DOHH2 (cell line): ENCODE results near the gene RNF141.

ENCODE experiments used
- H3F3A ChIP-seq: fragments of 200-600 bp; sonication (generic), shearing (Covaris generic); 2 replicates; pipeline ENCODE4 v1.6.0; 2016; ENCODE audit warnings: antibody characterized with exemption, mild to moderate bottlenecking; ENCODE audit not compliant: control insufficient read depth, insufficient read depth
- H3K27ac ChIP-seq: fragments of 200-600 bp; sonication (generic); 2 replicates; pipeline ENCODE4 v1.5.1; 2014; ENCODE audit warnings: low read depth, mild to moderate bottlenecking, low read length, moderate library complexity
- H3K27me3 ChIP-seq: fragments of 200-600 bp; sonication (generic); 2 replicates; pipeline ENCODE4 v1.6.1; 2014; ENCODE audit warnings: mild to moderate bottlenecking, low read length, mixed read lengths; ENCODE audit not compliant: control insufficient read depth
- H3K36me3 ChIP-seq: fragments of 200-600 bp; sonication (generic); 2 replicates; pipeline ENCODE4 v1.6.1; 2014; ENCODE audit warnings: mild to moderate bottlenecking, low read length, moderate library complexity, mixed read lengths; ENCODE audit not compliant: control insufficient read depth
- H3K4me1 ChIP-seq: fragments of 200-600 bp; sonication (generic); 2 replicates; pipeline ENCODE4 v1.6.1; 2014; ENCODE audit warnings: mild to moderate bottlenecking, low read length, mixed read lengths; ENCODE audit not compliant: control insufficient read depth
- H3K4me2 ChIP-seq: fragments of 200-600 bp; sonication (generic); 2 replicates; pipeline ENCODE4 v1.6.0; 2014; ENCODE audit warnings: mild to moderate bottlenecking, low read length, moderate library complexity
- H3K4me3 ChIP-seq: fragments of 200-600 bp; sonication (generic); 2 replicates; pipeline ENCODE4 v1.5.1; 2014; ENCODE audit warnings: mild to moderate bottlenecking, low read length, mixed read lengths
- H3K79me2 ChIP-seq: fragments of 200-600 bp; sonication (generic); 2 replicates; pipeline ENCODE4 v1.6.1; 2014; ENCODE audit warnings: mild to moderate bottlenecking, low read length, mixed read lengths; ENCODE audit not compliant: control insufficient read depth
- H3K9me2 ChIP-seq: fragments of 200-600 bp; sonication (generic); replicated peaks from 2 replicates; pipeline ENCODE4 v1.6.1; 2014; ENCODE audit warnings: mild to moderate bottlenecking, low read length, mixed read lengths; ENCODE audit not compliant: control insufficient read depth
- H3K9me3 ChIP-seq: fragments of 200-600 bp; sonication (generic); 2 replicates; pipeline ENCODE4 v1.6.1; 2014; ENCODE audit warnings: antibody characterized with exemption, low read length, mixed read lengths; ENCODE audit not compliant: control insufficient read depth, insufficient read depth
- H4K20me1 ChIP-seq: fragments of 200-600 bp; sonication (generic); 2 replicates; pipeline ENCODE4 v1.6.0; 2014; ENCODE audit warnings: low read depth, mild to moderate bottlenecking, antibody characterized with exemption, low read length, moderate library complexity; ENCODE audit not compliant: control insufficient read depth, insufficient read depth
- CTCF ChIP-seq: fragments of 200-600 bp; sonication (generic); IDR thresholded peaks from one replicate; pipeline ENCODE4 v1.5.1; 2014; ENCODE audit warnings: antibody characterized with exemption, mild to moderate bottlenecking, low read depth, low read length; ENCODE audit not compliant: poor library complexity, severe bottlenecking
- EZH2phosphoT487 ChIP-seq: fragments of 200-600 bp; sonication (generic); IDR thresholded peaks from 2 replicates; pipeline ENCODE4 v1.6.1; 2017; ENCODE audit warnings: borderline replicate concordance, mild to moderate bottlenecking, antibody characterized with exemption, low read length, moderate library complexity, mixed read lengths

Gene RNF141

GRCh38 chr11:10486161-10486840 is 54.7 kb downstream of the RNF141 start:
- no peaks in the 10 kb centered on the region for H3K4me1 ChIP-seq
- no peak overlapping the region for H3K4me3 ChIP-seq
- H3K27ac ChIP-seq, result no peak overlapping the region
- H3K79me2 ChIP-seq, result no peaks in the 10 kb centered on the region
- TF ChIP-seq EZH2phosphoT487 (no peak), CTCF (no peak)
- no peaks in the 10 kb centered on the region for H4K20me1 ChIP-seq
- no peaks in the 10 kb centered on the region for H3K27me3 ChIP-seq
- H3K36me3 ChIP-seq, result peaks cover 4% of the 10 kb centered on the region; the same call in 1 of the 2 replicates
- H3K9me2 ChIP-seq, result no peaks in the 10 kb centered on the region
- no peaks in the 10 kb centered on the region for H3K9me3 ChIP-seq
- no peaks in the 10 kb centered on the region for H3F3A ChIP-seq
- H3K4me2 ChIP-seq, result no peak overlapping the region

- no peaks in the 10 kb centered on the region for H3K79me2 ChIP-seq
- H3K27me3 ChIP-seq, result no peaks in the 10 kb centered on the region
- H3K9me2 ChIP-seq, result no peaks in the 10 kb centered on the region
- H3K4me1 ChIP-seq, result no peaks in the 10 kb centered on the region
- H3K4me3 ChIP-seq, result no peak overlapping the region
- H3K4me2 ChIP-seq, result no peak overlapping the region
- no peak overlapping the region for H3K27ac ChIP-seq
- H3F3A ChIP-seq, result no peaks in the 10 kb centered on the region
- no peak for TF ChIP-seq CTCF
- TF ChIP-seq EZH2phosphoT487, result no peak
- peaks cover 4% of the 10 kb centered on the region; the same call in 1 of the 2 replicates for H3K36me3 ChIP-seq
- H3K9me3 ChIP-seq, result no peaks in the 10 kb centered on the region
- H4K20me1 ChIP-seq, result no peaks in the 10 kb centered on the region
Observed at GRCh38 chr11:10485646-10486045, 55.3 kb downstream of the RNF141 start.

GRCh38 chr11:10484461-10485180 is 56.4 kb downstream of the RNF141 start:
- TF ChIP-seq CTCF, result no peak
- no peak for TF ChIP-seq EZH2phosphoT487
- Histone ChIP-seq H3K9me3 (no peaks in the 10 kb centered on the region), H3K36me3 (peaks cover 4% of the 10 kb centered on the region; the same call in 1 of the 2 replicates), H4K20me1 (no peaks in the 10 kb centered on the region), H3F3A (no peaks in the 10 kb centered on the region; the same call in 1 of the 2 replicates), H3K9me2 (no peaks in the 10 kb centered on the region), H3K4me1 (no peaks in the 10 kb centered on the region), H3K27me3 (no peaks in the 10 kb centered on the region), H3K27ac (no peak overlapping the region), H3K79me2 (no peaks in the 10 kb centered on the region), H3K4me2 (no peak overlapping the region), H3K4me3 (no peak overlapping the region)
